Neural cell (in vitro differentiated cells): Measurements from ENCODE around the gene KDF1.

ENCODE experiments used
- EP300 ChIP-seq: fragments of 450-650 bp; conservative IDR thresholded peaks from 2 replicates; pipeline ENCODE4 v1.6.1; 2014; ENCODE audit warnings: antibody characterized with exemption, mild to moderate bottlenecking, moderate library complexity; ENCODE audit not compliant: poor library complexity, severe bottlenecking
- TAF1 ChIP-seq: IDR thresholded peaks from 2 replicates; pipeline ENCODE4 v1.6.1; 2012; ENCODE audit warnings: low read depth

DNA sequence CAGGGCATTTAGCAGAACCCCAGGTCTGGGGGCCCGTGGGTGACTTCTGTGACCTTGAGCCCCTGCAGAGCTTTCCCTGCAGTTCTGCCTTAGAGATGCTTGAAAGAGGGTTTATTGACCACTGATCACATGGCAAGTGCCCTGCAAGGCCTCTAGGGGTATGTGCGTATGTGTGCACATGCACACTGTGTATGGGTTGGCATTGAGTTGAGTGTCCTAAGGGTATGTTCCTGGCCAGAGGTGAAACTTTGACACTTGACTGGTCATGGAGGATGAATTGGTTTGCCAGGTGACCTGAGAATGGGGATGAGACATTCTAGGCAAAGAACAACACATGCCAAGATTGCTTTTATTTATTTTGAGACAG lies 21.6 kb downstream of the KDF1 start:
- TF ChIP-seq EP300 = no peak
- no peak for TF ChIP-seq TAF1
